ENCODE results near the gene AGBL5.

The AGBL5 gene

DNA sequence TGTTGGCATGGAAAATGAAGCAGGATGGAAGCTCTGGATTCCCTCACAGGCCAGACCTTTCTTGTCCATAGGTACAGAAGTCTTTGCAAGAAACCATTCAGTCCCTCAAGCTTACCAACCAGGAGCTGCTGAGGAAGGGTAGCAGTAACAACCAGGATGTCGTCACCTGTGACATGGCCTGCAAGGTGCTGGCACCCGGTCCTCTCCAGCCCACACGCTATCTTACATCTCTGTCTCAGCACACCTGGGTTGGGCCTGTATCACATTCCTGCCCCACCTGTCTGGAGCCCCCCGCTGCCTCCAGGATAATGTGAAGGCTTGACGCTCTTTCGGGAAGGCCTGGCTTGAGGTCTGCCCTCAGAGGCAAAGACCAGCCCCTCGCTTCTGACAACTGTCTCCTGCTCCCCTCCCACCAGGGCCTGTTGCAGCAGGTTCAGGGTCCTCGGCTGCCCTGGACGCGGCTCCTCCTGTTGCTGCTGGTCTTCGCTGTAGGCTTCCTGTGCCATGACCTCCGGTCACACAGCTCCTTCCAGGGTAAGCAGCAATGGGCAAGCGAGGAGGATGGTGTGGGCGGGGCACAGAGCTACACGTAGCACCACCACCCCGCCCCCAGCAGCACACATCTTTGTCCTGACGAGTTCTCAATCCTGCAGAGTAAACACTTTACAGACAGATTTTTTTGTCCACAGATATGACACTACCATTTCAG is 12.7 kb upstream of the AGBL5 start:
- in situ Hi-C loops (cut with MboI; ENCODE audit: low sequenced_read_pairs, unreplicated experiment), result no loop called here
- no peak for DNase-seq (ENCODE audit: low spot score)
- TF ChIP-seq, protein P1, sequence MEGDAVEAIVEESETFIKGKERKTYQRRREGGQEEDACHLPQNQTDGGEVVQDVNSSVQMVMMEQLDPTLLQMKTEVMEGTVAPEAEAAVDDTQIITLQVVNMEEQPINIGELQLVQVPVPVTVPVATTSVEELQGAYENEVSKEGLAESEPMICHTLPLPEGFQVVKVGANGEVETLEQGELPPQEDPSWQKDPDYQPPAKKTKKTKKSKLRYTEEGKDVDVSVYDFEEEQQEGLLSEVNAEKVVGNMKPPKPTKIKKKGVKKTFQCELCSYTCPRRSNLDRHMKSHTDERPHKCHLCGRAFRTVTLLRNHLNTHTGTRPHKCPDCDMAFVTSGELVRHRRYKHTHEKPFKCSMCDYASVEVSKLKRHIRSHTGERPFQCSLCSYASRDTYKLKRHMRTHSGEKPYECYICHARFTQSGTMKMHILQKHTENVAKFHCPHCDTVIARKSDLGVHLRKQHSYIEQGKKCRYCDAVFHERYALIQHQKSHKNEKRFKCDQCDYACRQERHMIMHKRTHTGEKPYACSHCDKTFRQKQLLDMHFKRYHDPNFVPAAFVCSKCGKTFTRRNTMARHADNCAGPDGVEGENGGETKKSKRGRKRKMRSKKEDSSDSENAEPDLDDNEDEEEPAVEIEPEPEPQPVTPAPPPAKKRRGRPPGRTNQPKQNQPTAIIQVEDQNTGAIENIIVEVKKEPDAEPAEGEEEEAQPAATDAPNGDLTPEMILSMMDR (IDR thresholded peaks at IDR 0.05; ENCODE audit: borderline replicate concordance, control extremely low read depth, extremely low read depth, insufficient read depth, missing control alignments), result no peak

DNA sequence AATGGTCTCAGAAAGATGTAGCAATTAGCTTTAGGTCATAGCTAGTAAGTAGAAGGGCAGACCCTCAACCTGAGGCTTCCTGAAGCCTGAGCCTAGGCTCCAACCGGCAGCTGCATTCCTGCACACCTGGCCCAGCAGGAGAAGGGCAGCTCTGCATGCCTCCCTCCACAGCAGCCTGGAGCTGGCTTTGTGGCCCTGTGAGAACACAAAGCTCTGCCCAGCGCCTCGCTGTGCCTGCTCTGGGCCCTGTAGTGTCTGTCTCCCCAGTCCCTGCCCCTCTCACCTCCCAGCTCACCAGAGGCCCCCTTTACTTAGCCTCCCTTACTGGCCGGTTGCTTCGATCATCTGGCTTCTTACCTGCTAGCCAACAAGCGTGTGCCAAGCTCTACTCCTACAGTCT is 12.0 kb upstream of the AGBL5 start:
- in situ Hi-C loops (cut with MboI; ENCODE audit: low sequenced_read_pairs, unreplicated experiment), result no loop called here
- TF ChIP-seq, protein P1 (IDR thresholded peaks at IDR 0.05; ENCODE audit: borderline replicate concordance, control extremely low read depth, extremely low read depth, insufficient read depth, missing control alignments), result no peak
- no peak for DNase-seq (ENCODE audit: low spot score)

DNA sequence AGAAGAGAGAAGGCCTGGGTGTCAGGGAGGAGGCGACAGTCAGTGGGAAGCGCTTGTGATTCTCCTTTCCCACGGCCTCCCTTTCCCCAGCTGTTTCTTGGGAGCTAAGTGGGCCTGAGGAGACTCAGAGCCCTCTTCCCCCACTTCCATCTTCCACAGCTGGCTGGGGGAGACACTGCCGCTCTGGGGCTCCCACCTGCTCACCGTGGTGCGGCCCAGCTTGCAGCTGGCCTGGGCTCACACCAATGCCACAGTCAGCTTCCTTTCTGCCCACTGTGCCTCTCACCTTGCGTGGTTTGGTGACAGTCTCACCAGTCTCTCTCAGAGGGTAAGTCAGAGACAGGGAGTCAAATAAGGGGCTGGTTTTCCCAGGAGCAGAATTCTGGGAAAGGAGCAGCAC is 11.6 kb upstream of the AGBL5 start:
- DNase-seq (ENCODE audit: low spot score), result no peak
- in situ Hi-C loops (cut with MboI; ENCODE audit: low sequenced_read_pairs, unreplicated experiment), result no loop called here
- TF ChIP-seq, protein P1 (IDR thresholded peaks at IDR 0.05; ENCODE audit: borderline replicate concordance, control extremely low read depth, extremely low read depth, insufficient read depth, missing control alignments), result no peak

DNA sequence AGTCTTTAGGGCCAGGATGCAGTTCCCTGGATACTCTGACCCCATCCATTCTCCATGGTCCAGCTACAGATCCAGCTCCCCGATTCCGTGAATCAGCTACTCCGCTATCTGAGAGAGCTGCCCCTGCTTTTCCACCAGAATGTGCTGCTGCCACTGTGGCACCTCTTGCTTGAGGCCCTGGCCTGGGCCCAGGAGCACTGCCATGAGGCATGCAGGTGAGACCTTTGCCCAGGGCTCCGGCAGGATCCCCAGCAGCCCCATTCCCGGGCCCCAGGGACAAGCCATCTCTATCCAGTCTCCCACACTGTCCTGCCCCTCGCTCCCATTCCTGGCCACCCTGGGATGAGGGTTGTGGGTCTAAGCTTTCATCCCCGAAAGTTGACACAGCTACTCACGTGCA is 11.2 kb upstream of the AGBL5 start:
- TF ChIP-seq, protein P1 (IDR thresholded peaks at IDR 0.05; ENCODE audit: borderline replicate concordance, control extremely low read depth, extremely low read depth, insufficient read depth, missing control alignments), result no peak
- in situ Hi-C loops (cut with MboI; ENCODE audit: low sequenced_read_pairs, unreplicated experiment), result no loop called here
- DNase-seq (ENCODE audit: low spot score), result no peak

DNA sequence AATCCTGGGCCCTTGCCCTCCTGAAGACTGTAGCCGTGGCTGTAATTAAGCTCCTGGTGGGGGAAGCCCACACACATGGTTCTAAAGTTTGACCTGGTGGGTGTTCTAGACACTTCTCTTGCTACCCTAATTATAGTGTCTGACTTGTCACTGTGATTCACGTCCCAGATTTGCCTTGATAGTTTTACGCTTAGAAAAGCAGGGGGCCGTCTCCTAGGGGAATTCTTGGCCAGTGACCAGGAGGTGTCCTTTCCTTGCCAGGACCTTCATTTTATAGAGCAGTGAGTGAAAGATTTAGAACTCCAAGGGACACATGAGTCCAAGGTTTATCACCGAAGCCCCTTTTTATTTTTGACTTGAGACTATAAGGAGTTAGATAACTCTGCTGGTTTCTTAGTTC is 9.7 kb upstream of the AGBL5 start:
- TF ChIP-seq, protein P1 (IDR thresholded peaks at IDR 0.05; ENCODE audit: borderline replicate concordance, control extremely low read depth, extremely low read depth, insufficient read depth, missing control alignments), result no peak
- DNase-seq (ENCODE audit: low spot score), result no peak
- in situ Hi-C loops (cut with MboI; ENCODE audit: low sequenced_read_pairs, unreplicated experiment), result no loop called here

DNA sequence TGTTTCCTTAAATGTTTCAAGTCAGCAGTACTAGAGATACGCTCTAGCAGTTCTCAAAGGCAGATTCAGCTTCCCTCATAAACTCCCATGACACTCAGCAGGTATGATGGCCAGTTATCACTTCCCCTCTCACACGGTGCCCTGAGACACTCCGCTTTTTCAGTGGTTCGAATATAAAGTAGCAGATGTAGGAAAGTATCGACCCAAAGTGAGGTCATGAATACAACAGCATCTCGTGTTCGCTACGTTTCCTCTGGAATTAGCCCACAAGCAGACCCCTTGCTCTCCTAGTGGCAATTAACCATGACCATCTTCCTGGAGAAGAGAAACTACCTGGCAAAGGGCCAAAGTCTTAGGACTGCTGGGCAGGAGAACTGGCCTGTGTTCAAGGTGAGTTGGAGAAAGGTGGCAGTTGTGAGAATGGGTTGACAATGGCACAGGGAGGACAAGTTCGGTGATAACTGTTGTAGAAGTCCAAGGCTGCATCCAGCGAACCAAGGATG is 9.3 kb upstream of the AGBL5 start:
- TF ChIP-seq, protein P1 (IDR thresholded peaks at IDR 0.05; ENCODE audit: borderline replicate concordance, control extremely low read depth, extremely low read depth, insufficient read depth, missing control alignments), result no peak
- DNase-seq (ENCODE audit: low spot score), result peak; percentile 71
- in situ Hi-C loops (cut with MboI; ENCODE audit: low sequenced_read_pairs, unreplicated experiment), result no loop called here
